T-helper 2 cell treated with Interferon-gamma antibody and Interleukin-4, amounts not matched to agents 100 ng/mL and 5 ng/mL, for 36 hours (primary cell): ENCODE results near the gene COPS6. TPM values are rescaled to one million over a fixed set of nuclear protein-coding genes. Genes with fewer than 3 reads are reported as not detected.

Source experiments
- intact Hi-C: fragments of 100-400 bp; cut with micrococcal nuclease; formaldehyde crosslinking; loops from one replicate; pipeline ENCODE4 v1.15.1; 2023
- total RNA-seq: library from RNA; stranded (reverse); gene quantifications from 2 replicates; pipeline ENCODE4 v1.2.3, GENCODE V29; 2022

The COPS6 gene
- total RNA-seq, 1 donor from 2014 or later = 101 TPM

- intact Hi-C loops = no loop called here
These were observed 9.7 kb upstream of the COPS6 start for GRCh38 chr7:100079024-100079560.

GRCh38 chr7:100080907-100081534 lies 7.7 kb upstream of the COPS6 start:
- intact Hi-C loops = loop anchor here (1.0 to 10.0 kb wide), 10 partner anchors 32 to 676 kb away; partner anchors contain the start of genes BUD31, FAM200A, MBLAC1 and MEPCE

GRCh38 chr7:100081535-100082102 lies 7.2 kb upstream of the COPS6 start, which contains the start of gene ZNF3:
Gene ZNF3, minus strand, starts transcription at chr7:100081723. Its CDS starts 4,366 bp downstream, at chr7:100077357.
- intact Hi-C loops = loop anchor here (1.0 to 10.0 kb wide), 11 partner anchors 19 to 677 kb away; partner anchors contain the start of genes BUD31, FAM200A, MBLAC1 and MEPCE

- intact Hi-C loops = loop anchor here (1.0 to 10.0 kb wide), 7 partner anchors 17 to 678 kb away; partner anchors contain the start of genes BUD31, FAM200A, MBLAC1 and MEPCE
These were observed 5.8 kb upstream of the COPS6 start for GRCh38 chr7:100082978-100083377.

GRCh38 chr7:100085515-100085914 lies 3.3 kb upstream of the COPS6 start:
- intact Hi-C loops = loop anchor here (10.0 kb wide), 3 partner anchors 461 to 681 kb away; partner anchors contain the start of genes BUD31, FAM200A, PDAP1 and ZNF655

GRCh38 chr7:100087055-100087750 lies 1.6 kb upstream of the COPS6 start:
- intact Hi-C loops = loop anchor here (10.0 kb wide), 3 partner anchors 462 to 682 kb away; partner anchors contain the start of genes BUD31, FAM200A, PDAP1 and ZNF655

- intact Hi-C loops = loop anchor here (10.0 kb wide), 3 partner anchors 463 to 683 kb away; partner anchors contain the start of genes BUD31, FAM200A, PDAP1 and ZNF655
These were observed 611 bp upstream of the COPS6 start for GRCh38 chr7:100088095-100088620.

- intact Hi-C loops = loop anchor here (1.0 to 10.0 kb wide), 4 partner anchors 11 to 685 kb away; partner anchors contain the start of genes BUD31, FAM200A, PDAP1 and ZNF655
These were observed 858 bp downstream of the COPS6 start for GRCh38 chr7:100089458-100090196.

- intact Hi-C loops = no loop called here
These were observed 2.0 kb downstream of the COPS6 start for GRCh38 chr7:100090527-100091410.

GRCh38 chr7:100091411-100092181 lies 2.8 kb downstream of the COPS6 start:
- intact Hi-C loops = no loop called here

GRCh38 chr7:100093054-100093453 lies 4.3 kb downstream of the COPS6 start:
- intact Hi-C loops = no loop called here

GRCh38 chr7:100093498-100093897 lies 4.7 kb downstream of the COPS6 start:
- intact Hi-C loops = no loop called here

- intact Hi-C loops = no loop called here
These were observed 5.2 kb downstream of the COPS6 start for GRCh38 chr7:100093925-100094486.

GRCh38 chr7:100095289-100095688 lies 6.5 kb downstream of the COPS6 start:
- intact Hi-C loops = no loop called here

- intact Hi-C loops = no loop called here
These were observed 6.9 kb downstream of the COPS6 start for GRCh38 chr7:100095704-100096103.

GRCh38 chr7:100098913-100099312 lies 10.1 kb downstream of the COPS6 start:
- intact Hi-C loops = no loop called here

- intact Hi-C loops = no loop called here
These were observed 10.7 kb downstream of the COPS6 start for GRCh38 chr7:100099452-100099851.

- intact Hi-C loops = loop anchor here (1.0 to 2.0 kb wide), 6 partner anchors 11 to 328 kb away; partner anchors contain the start of genes CNPY4, LAMTOR4, TAF6 and ZCWPW1
These were observed 11.7 kb downstream of the COPS6 start for GRCh38 chr7:100100420-100101015.
